ENCODE data around the gene EIF3D. TPM values are rescaled to one million over a fixed set of nuclear protein-coding genes. Genes with fewer than 3 reads are reported as not detected.

EIF3D gene
- total RNA-seq, 1 donor from 2014 or later, result 107 TPM

Other genes starting within 250 kb of the EIF3D start
- 31.0 TPM for gene MYH9, start 141.2 kb downstream of the EIF3D start, total RNA-seq
- gene TXN2, start 47.5 kb downstream of the EIF3D start, total RNA-seq, result 15.5 TPM
- gene FOXRED2, start 22.1 kb downstream of the EIF3D start, total RNA-seq, result 10.3 TPM
- 4.4 TPM for gene CACNG2, start 174.6 kb upstream of the EIF3D start, total RNA-seq
- 12.3 TPM for gene IFT27, start 247.0 kb upstream of the EIF3D start, total RNA-seq